OCI-LY1 (cell line): ENCODE results near the gene BTBD9.

Experiments
- H2AFZ ChIP-seq: fragments of 200-600 bp; sonication (generic), shearing (Covaris generic); 2 replicates; pipeline ENCODE4 v1.6.0; 2014; ENCODE audit warnings: antibody characterized with exemption, mild to moderate bottlenecking, low read length
- H3F3A ChIP-seq: fragments of 200-600 bp; sonication (generic), shearing (Covaris generic); 2 replicates; pipeline ENCODE4 v1.6.0; 2014; ENCODE audit warnings: mild to moderate bottlenecking, antibody characterized with exemption, low read length, moderate library complexity; ENCODE audit not compliant: insufficient read depth
- H3K27ac ChIP-seq: fragments of 200-600 bp; sonication (generic); 2 replicates; pipeline ENCODE4 v1.5.1; 2014; ENCODE audit warnings: low read length, mixed run types, mild to moderate bottlenecking, low read depth; ENCODE audit not compliant: poor library complexity, severe bottlenecking
- H3K27me3 ChIP-seq: fragments of 200-600 bp; sonication (generic); 2 replicates; pipeline ENCODE4 v1.6.0; 2014; ENCODE audit warnings: antibody characterized with exemption, mild to moderate bottlenecking, low read length, moderate library complexity; ENCODE audit not compliant: insufficient read depth
- H3K36me3 ChIP-seq: fragments of 200-600 bp; sonication (generic); 2 replicates; pipeline ENCODE4 v1.6.1; 2014; ENCODE audit warnings: mild to moderate bottlenecking, antibody characterized with exemption, low read length, moderate library complexity, mixed read lengths; ENCODE audit not compliant: insufficient read depth
- H3K4me1 ChIP-seq: fragments of 200-600 bp; sonication (generic); 2 replicates; pipeline ENCODE4 v1.5.1; 2014; ENCODE audit warnings: mild to moderate bottlenecking, low read length, moderate library complexity; ENCODE audit not compliant: insufficient read depth, severe bottlenecking
- H3K4me2 ChIP-seq: fragments of 200-600 bp; sonication (generic), shearing (Covaris generic); 2 replicates; pipeline ENCODE4 v1.6.1; 2014; ENCODE audit warnings: low read length
- H3K4me3 ChIP-seq: fragments of 200-600 bp; sonication (generic); 2 replicates; pipeline ENCODE4 v1.5.1; 2014; ENCODE audit warnings: low read length, low read depth, mild to moderate bottlenecking, mixed read lengths; ENCODE audit not compliant: poor library complexity, severe bottlenecking
- H3K79me2 ChIP-seq: fragments of 200-600 bp; shearing (Covaris generic); 2 replicates; pipeline ENCODE4 v1.6.1; 2016; ENCODE audit warnings: mixed run types, low read length, mixed read lengths; ENCODE audit not compliant: insufficient read depth
- H3K9ac ChIP-seq: fragments of 200-600 bp; sonication (generic), shearing (Covaris generic); 2 replicates; pipeline ENCODE4 v1.6.1; 2014; ENCODE audit warnings: mild to moderate bottlenecking, low read length, mixed read lengths
- H3K9me2 ChIP-seq: fragments of 200-600 bp; sonication (generic), shearing (Covaris generic); 2 replicates; pipeline ENCODE4 v1.6.1; 2014; ENCODE audit warnings: low read depth, mild to moderate bottlenecking, low read length, mixed read lengths
- H3K9me3 ChIP-seq: fragments of 200-600 bp; shearing (Covaris generic); 2 replicates; pipeline ENCODE4 v1.6.1; 2014; ENCODE audit warnings: low read length, mixed read lengths
- H4K20me1 ChIP-seq: fragments of 200-600 bp; sonication (generic), shearing (Covaris generic); 2 replicates; pipeline ENCODE4 v1.6.0; 2016; ENCODE audit warnings: mild to moderate bottlenecking, low read length; ENCODE audit not compliant: insufficient read depth
- EZH2 ChIP-seq: fragments of 200-600 bp; sonication (generic), shearing (Covaris generic); IDR thresholded peaks from 2 replicates; pipeline ENCODE4 v1.8.0; 2017; ENCODE audit warnings: borderline replicate concordance, mixed run types, mild to moderate bottlenecking, antibody characterized with exemption, low read length, moderate library complexity, mixed read lengths
- TF ChIP-seq, protein P1 (sequence below): fragments of 200-600 bp; sonication (generic), shearing (Covaris generic); IDR thresholded peaks from 2 replicates; pipeline ENCODE4 v1.5.1; 2017; ENCODE audit warnings: mild to moderate bottlenecking, antibody characterized with exemption, low read length, moderate library complexity, mixed read lengths

Gene BTBD9

DNA sequence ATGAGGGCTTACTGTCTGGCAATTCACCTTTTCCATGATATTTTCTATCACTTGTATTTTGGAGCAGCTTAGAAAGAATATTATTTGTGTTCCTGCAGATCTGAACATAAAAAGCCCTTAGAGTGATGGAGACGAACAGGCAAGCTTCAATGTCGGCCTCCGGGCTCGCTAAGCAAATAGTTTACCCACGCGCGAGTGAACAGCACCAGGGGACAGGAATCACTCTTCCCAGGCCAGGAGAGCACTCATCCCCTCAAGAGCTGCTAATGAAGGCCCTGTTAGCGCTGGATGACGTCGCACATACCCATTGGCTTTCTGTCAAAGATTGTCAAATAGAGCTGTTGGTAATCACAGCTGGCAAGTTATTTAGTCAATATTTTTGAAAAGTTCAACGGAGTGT is 424.5 kb downstream of the BTBD9 start:
- Histone ChIP-seq H3K36me3 (no peaks in the 10 kb centered on the region), H3K4me3 (no peak overlapping the region), H3K9me3 (no peaks in the 10 kb centered on the region), H3K4me2 (no peak overlapping the region), H3K9ac (no peak overlapping the region), H3K79me2 (no peaks in the 10 kb centered on the region), H4K20me1 (no peaks in the 10 kb centered on the region), H3K27me3 (no peaks in the 10 kb centered on the region), H3K9me2 (no peaks in the 10 kb centered on the region), H3F3A (no peaks in the 10 kb centered on the region), H3K27ac (no peak overlapping the region), H2AFZ (no peak overlapping the region), H3K4me1 (no peaks in the 10 kb centered on the region)
- TF ChIP-seq, protein P1, sequence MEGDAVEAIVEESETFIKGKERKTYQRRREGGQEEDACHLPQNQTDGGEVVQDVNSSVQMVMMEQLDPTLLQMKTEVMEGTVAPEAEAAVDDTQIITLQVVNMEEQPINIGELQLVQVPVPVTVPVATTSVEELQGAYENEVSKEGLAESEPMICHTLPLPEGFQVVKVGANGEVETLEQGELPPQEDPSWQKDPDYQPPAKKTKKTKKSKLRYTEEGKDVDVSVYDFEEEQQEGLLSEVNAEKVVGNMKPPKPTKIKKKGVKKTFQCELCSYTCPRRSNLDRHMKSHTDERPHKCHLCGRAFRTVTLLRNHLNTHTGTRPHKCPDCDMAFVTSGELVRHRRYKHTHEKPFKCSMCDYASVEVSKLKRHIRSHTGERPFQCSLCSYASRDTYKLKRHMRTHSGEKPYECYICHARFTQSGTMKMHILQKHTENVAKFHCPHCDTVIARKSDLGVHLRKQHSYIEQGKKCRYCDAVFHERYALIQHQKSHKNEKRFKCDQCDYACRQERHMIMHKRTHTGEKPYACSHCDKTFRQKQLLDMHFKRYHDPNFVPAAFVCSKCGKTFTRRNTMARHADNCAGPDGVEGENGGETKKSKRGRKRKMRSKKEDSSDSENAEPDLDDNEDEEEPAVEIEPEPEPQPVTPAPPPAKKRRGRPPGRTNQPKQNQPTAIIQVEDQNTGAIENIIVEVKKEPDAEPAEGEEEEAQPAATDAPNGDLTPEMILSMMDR: no peak
- no peak for TF ChIP-seq EZH2

DNA sequence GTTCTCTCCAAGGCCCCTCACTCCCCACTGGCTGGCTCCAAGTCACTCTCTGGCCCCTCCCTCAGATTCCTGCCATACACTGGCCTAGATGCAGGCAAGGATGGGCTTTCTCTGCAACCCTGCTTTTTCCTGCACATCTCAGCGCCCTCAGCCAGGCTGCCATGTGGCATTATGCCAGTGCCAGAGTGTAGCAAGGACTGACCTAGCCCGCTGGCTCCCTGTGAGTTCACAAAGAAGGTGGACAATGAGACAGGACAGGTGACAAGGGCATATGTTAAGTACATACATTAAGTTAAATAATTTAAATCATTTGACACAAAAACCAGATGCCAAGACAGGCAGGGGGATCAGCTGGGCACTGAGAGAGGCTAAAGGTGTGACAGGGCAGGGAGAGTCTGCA is 425.6 kb downstream of the BTBD9 start:
- Histone ChIP-seq H3K4me3 (no peak overlapping the region), H3K79me2 (no peaks in the 10 kb centered on the region), H3K9me3 (no peaks in the 10 kb centered on the region), H3K9me2 (no peaks in the 10 kb centered on the region), H3K4me2 (no peak overlapping the region), H3K27me3 (no peaks in the 10 kb centered on the region), H3K4me1 (no peaks in the 10 kb centered on the region), H3K27ac (no peak overlapping the region), H3F3A (no peaks in the 10 kb centered on the region), H4K20me1 (no peaks in the 10 kb centered on the region), H3K9ac (no peak overlapping the region), H3K36me3 (no peaks in the 10 kb centered on the region), H2AFZ (no peak overlapping the region)
- no peak for TF ChIP-seq EZH2
- TF ChIP-seq, protein P1: no peak

DNA sequence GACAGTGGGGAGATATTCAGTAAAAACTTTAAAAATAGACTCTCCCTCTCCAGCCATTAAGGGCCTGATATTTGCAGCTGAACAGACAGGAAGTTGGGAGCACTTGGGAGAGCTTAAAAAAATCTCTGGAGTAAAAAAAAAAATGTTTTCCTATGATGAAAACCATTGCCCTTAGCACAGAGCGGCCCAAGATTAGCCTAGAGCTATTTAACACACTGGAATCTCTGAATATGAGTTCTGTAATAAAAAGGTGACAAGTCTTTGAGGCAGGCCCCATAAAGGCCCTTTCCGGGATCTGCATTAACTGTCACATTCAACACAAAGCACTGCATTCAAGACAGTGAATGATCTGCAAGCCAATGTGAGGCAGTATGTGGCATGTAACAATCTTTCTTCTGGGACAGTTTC is 426.5 kb downstream of the BTBD9 start:
- Histone ChIP-seq H3K4me1 (no peaks in the 10 kb centered on the region), H3K9ac (no peak overlapping the region), H3K27ac (no peak overlapping the region), H3K27me3 (no peaks in the 10 kb centered on the region), H2AFZ (no peak overlapping the region), H3K4me3 (no peak overlapping the region), H3K79me2 (no peaks in the 10 kb centered on the region), H3K36me3 (no peaks in the 10 kb centered on the region), H3K9me2 (no peaks in the 10 kb centered on the region), H4K20me1 (no peaks in the 10 kb centered on the region), H3K9me3 (no peaks in the 10 kb centered on the region), H3F3A (no peaks in the 10 kb centered on the region), H3K4me2 (no peak overlapping the region)
- TF ChIP-seq EZH2: no peak
- TF ChIP-seq, protein P1: no peak
